T-cell (primary cell): ENCODE measurements around the gene CADM2. TPM values are rescaled to one million over a fixed set of nuclear protein-coding genes. Genes with fewer than 3 reads are reported as not detected.

ENCODE experiments used
- ATAC-seq, 4 experiments: fragments of 200-7000 bp in 3 of 4; fragments of 150-1000 bp in 1 of 4; cut with Tn5 transposase; replicated peaks in 1 of 4; 1 replicate in 3 of 4; 2 replicates in 1 of 4; pipeline ENCODE4 v1.10.0; 2021; ENCODE audit warnings: moderate library complexity in 3 of 4, mild to moderate bottlenecking in 2 of 4, moderate number of reproducible peaks in 1 of 4
- CTCF ChIA-PET, 2 donors: fragments of 300-600 bp; sonication (Branson Sonifier 250); formaldehyde crosslinking; loops; one replicate each; lab custom pipeline; 2022; ENCODE audit warnings: antibody characterized with exemption in 2 of 2; lab: Charles Lee
- POLR2A ChIA-PET, 2 donors: fragments of 300-600 bp; sonication (Branson Sonifier 250); formaldehyde crosslinking; loops; one replicate each; lab custom pipeline; 2022; ENCODE audit warnings: antibody characterized with exemption in 2 of 2; lab: Charles Lee
- DNase-seq, 35 experiments: peaks; one replicate each; pipeline versions ENCODE4 v3.0.0 to v3.0.0-alpha.2; 2013 to 2023
- H3K27ac ChIP-seq: one replicate; pipeline ENCODE4 v1.5.1; 2013; ENCODE audit warnings: low read length
- H3K27me3 ChIP-seq, 2 experiments: replicated peaks in 1 of 2; 1 replicate in 1 of 2; 2 replicates in 1 of 2; pipeline versions ENCODE4 v1.6.1 to v1.7.0; 2013; ENCODE audit warnings: low read length in 1 of 2, mixed read lengths in 1 of 2; ENCODE audit not compliant: control insufficient read depth in 2 of 2, insufficient read depth in 2 of 2; ENCODE audit errors: extremely low read depth in 1 of 2
- H3K36me3 ChIP-seq, 2 donors: 1 replicate in 1 of 2; 2 replicates in 1 of 2; pipeline versions ENCODE4 v1.6.1 to v1.7.0; 2013; ENCODE audit warnings: low read length in 1 of 2; ENCODE audit not compliant: control insufficient read depth in 2 of 2, insufficient read depth in 1 of 2; ENCODE audit errors: extremely low read depth in 1 of 2
- H3K4me1 ChIP-seq, 2 experiments: 1 replicate in 1 of 2; 2 replicates in 1 of 2; pipeline versions ENCODE4 v1.6.1 to v1.7.0; 2013; ENCODE audit warnings: low read length in 2 of 2, mixed read lengths in 1 of 2; ENCODE audit not compliant: insufficient read depth in 2 of 2, control insufficient read depth in 1 of 2; ENCODE audit errors: extremely low read depth in 1 of 2
- H3K4me3 ChIP-seq, 2 donors: 1 replicate in 1 of 2; 2 replicates in 1 of 2; pipeline versions ENCODE4 v1.5.1 to v1.7.0; 2013; ENCODE audit warnings: mild to moderate bottlenecking in 2 of 2, low read length in 1 of 2, moderate library complexity in 1 of 2; ENCODE audit not compliant: control insufficient read depth in 1 of 2; ENCODE audit errors: extremely low read depth in 1 of 2
- H3K9me3 ChIP-seq: 2 replicates; pipeline ENCODE4 v1.7.0; 2013
- H3K27ac Mint-ChIP-seq, 2 donors: one replicate each; pipeline ENCODE4 v1.8.0; 2020 to 2021; ENCODE audit warnings: mild to moderate bottlenecking in 2 of 2, mixed read lengths in 2 of 2
- H3K27me3 Mint-ChIP-seq, 2 donors: one replicate each; pipeline ENCODE4 v1.8.0; 2021 to 2022; ENCODE audit warnings: mixed read lengths in 2 of 2
- H3K36me3 Mint-ChIP-seq: one replicate; pipeline ENCODE4 v1.8.0; 2021; ENCODE audit warnings: mixed read lengths
- H3K4me1 Mint-ChIP-seq, 3 donors: one replicate each; pipeline ENCODE4 v1.8.0; 2020 to 2022; ENCODE audit warnings: mixed read lengths in 3 of 3, mild to moderate bottlenecking in 1 of 3
- H3K4me3 Mint-ChIP-seq, 3 donors: one replicate each; pipeline ENCODE4 v1.8.0; 2020 to 2022; ENCODE audit warnings: mild to moderate bottlenecking in 3 of 3, mixed read lengths in 3 of 3, moderate library complexity in 3 of 3
- H3K9me3 Mint-ChIP-seq, 3 donors: one replicate each; pipeline ENCODE4 v1.8.0; 2020 to 2022; ENCODE audit warnings: mixed read lengths in 3 of 3
- WGBS: methylation state at CpG from one replicate; pipeline ENCODE4 v1.1.5; 2013; ENCODE audit warnings: missing lambda C conversion rate; ENCODE audit not compliant: insufficient coverage; 5-methylcytosine and 5-hydroxymethylcytosine counted together
- total RNA-seq, 35 experiments: library from RNA in 6 of 35; stranded (reverse) in 6 of 35; fragments of 120-200 nt in 1 of 35; gene quantifications; one replicate each; pipeline versions ENCODE4 v1.2.1 to v1.2.4 and lab custom pipeline; 2013 to 2026

The CADM2 gene
- total RNA-seq, 5 donors from 2014 or later (not counting 1 experiment from before 2014, with no cell fraction given): 0.23 to 0.25 TPM; not detected in 3

DNA sequence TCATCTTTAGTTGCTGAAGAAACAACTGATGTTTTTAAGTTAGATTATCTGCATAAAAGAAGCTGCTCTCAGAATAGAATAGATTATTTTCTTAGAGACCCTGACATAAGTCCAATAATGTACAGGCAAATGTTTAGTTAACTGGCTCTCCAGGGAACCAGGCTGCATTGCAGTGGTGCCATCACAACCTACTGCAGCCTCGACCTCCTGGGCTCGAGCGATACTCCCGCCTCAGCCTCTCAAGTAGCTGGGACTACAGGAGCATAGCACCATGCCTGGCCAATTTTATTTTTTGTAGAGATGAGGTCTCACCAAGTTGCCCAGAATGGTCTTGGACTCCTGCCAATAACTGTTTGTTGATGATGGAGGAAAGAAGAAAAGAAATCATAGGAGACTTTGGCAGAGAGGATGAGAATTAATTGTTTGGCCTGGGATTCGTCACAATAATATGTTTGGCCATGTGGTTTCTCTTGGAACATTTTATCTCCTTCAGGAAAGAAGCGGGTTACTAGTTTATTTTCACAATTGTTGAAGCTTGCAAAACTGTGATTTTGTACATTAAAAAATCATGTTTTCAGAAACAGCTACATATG, 429.2 kb downstream of the CADM2 start:
- Histone ChIP-seq H3K36me3 (no peaks in the 10 kb centered on the region), H3K9me3 (no peaks in the 10 kb centered on the region), H3K27ac (no peak overlapping the region), H3K27me3 (no peaks in the 10 kb centered on the region), H3K4me3 (no peak overlapping the region), H3K4me1 (no peaks in the 10 kb centered on the region)
- ATAC-seq (no peak), DNase-seq (no peak)
- H3K4me1 Mint-ChIP-seq: no peaks in the 10 kb centered on the region
- no peaks in the 10 kb centered on the region for H3K36me3 Mint-ChIP-seq
- CTCF ChIA-PET: no interaction called here
- no peak overlapping the region for H3K27ac Mint-ChIP-seq
- no peaks in the 10 kb centered on the region for H3K27me3 Mint-ChIP-seq
- peaks cover 6 to 20% (median 13%) of the 10 kb centered on the region in 3 donors for H3K9me3 Mint-ChIP-seq
- WGBS: 100% methylated on average over 1 of the region's 6 CpGs
- POLR2A ChIA-PET: no interaction called here
- no peak overlapping the region for H3K4me3 Mint-ChIP-seq

DNA sequence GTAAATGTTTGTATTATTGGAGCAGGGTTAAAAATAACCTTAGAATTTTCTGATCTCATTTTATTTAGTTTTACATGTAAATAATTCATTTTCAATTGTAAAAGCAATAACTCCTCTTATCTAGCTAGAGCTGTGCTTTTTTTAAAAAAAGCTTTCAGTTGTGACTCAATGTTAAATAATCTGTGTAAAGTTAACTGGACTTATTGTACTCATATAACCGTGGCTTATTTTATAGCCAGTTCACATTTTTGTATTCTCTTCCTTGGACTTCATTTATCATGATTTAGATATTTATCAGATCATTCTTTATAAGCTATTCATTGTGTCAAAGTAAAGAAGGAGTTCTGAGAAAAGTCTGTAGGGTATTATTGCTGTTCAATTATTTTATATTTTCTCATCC, 435.6 kb downstream of the CADM2 start:
- no CpG with 5 or more reads among the region's 1 CpG for WGBS
- POLR2A ChIA-PET: no interaction called here
- H3K4me1 ChIP-seq: no peaks in the 10 kb centered on the region
- no peak overlapping the region for H3K27ac Mint-ChIP-seq
- no peaks in the 10 kb centered on the region for H3K27me3 Mint-ChIP-seq
- no peaks in the 10 kb centered on the region for H3K36me3 ChIP-seq
- H3K4me1 Mint-ChIP-seq: no peaks in the 10 kb centered on the region
- no peak overlapping the region for H3K27ac ChIP-seq
- CTCF ChIA-PET: no interaction called here
- no peaks in the 10 kb centered on the region for H3K9me3 ChIP-seq
- H3K9me3 Mint-ChIP-seq: peaks cover 9 to 19% (median 15%) of the 10 kb centered on the region in 3 donors
- no peak overlapping the region for H3K4me3 ChIP-seq
- no peak for DNase-seq
- H3K4me3 Mint-ChIP-seq: no peak overlapping the region
- ATAC-seq: no peak
- no peaks in the 10 kb centered on the region for H3K27me3 ChIP-seq
- no peaks in the 10 kb centered on the region for H3K36me3 Mint-ChIP-seq

DNA sequence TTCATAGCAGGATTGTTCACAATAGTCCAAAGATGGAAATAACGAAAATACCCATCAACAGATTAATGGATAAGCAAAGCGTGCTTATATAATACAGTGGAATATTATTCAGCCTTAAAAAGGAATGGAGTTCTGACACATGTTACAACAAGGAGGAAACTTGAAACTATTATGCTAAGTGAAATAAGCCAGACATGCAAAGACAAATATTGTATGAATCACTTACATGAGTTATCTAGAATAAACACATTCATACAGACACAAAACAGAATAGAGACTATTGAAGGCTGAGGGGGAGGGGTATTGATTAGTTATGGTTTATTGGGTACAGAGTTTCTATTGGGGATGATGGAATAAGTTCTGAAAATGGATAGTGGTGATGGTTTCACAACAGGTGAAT, 438.6 kb downstream of the CADM2 start:
- no peak overlapping the region for H3K27ac Mint-ChIP-seq
- Histone ChIP-seq H3K27me3 (no peaks in the 10 kb centered on the region), H3K27ac (no peak overlapping the region), H3K4me1 (no peaks in the 10 kb centered on the region), H3K4me3 (no peak overlapping the region), H3K36me3 (no peaks in the 10 kb centered on the region), H3K9me3 (no peaks in the 10 kb centered on the region)
- ChIA-PET CTCF (no interaction called here), POLR2A (no interaction called here)
- peaks cover 9 to 11% (median 10%) of the 10 kb centered on the region in 3 donors for H3K9me3 Mint-ChIP-seq
- WGBS: no CpG with 5 or more reads among the region's 2 CpGs
- H3K36me3 Mint-ChIP-seq: no peaks in the 10 kb centered on the region
- no peaks in the 10 kb centered on the region for H3K27me3 Mint-ChIP-seq
- ATAC-seq (no peak), DNase-seq (no peak)
- no peaks in the 10 kb centered on the region for H3K4me1 Mint-ChIP-seq
- H3K4me3 Mint-ChIP-seq: no peak overlapping the region

DNA sequence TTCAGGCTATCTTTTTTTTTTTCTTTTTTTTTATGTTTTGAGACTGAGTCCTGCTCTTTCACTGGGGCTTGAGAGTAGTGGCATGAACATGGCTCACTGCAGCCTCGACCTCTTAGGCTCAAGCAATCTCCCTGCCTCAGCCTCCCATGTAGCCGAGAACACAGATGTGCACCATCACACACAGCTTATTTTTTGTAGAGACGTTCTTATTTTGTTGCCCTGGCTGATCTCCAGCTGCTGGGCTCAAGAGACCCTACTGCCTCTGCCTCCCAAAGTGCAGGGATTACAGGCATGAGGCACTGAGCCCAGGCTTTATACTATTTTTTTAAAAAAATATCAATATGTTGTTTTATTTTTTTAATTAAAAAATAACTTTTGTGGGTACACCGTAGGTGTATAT, 467.3 kb downstream of the CADM2 start:
- ATAC-seq (no peak), DNase-seq (no peak)
- Histone ChIP-seq H3K27ac (no peak overlapping the region), H3K36me3 (no peaks in the 10 kb centered on the region), H3K4me1 (no peaks in the 10 kb centered on the region), H3K27me3 (no peaks in the 10 kb centered on the region), H3K4me3 (no peak overlapping the region), H3K9me3 (no peaks in the 10 kb centered on the region)
- no peak overlapping the region for H3K4me3 Mint-ChIP-seq
- no peak overlapping the region for H3K27ac Mint-ChIP-seq
- no peaks in the 10 kb centered on the region for H3K36me3 Mint-ChIP-seq
- ChIA-PET CTCF (no interaction called here), POLR2A (no interaction called here)
- H3K9me3 Mint-ChIP-seq: peaks cover 0 to 4% (median 4%) of the 10 kb centered on the region in 3 donors
- WGBS: 60% methylated on average over 1 of the region's 4 CpGs
- no peaks in the 10 kb centered on the region for H3K4me1 Mint-ChIP-seq
- H3K27me3 Mint-ChIP-seq: no peaks in the 10 kb centered on the region

DNA sequence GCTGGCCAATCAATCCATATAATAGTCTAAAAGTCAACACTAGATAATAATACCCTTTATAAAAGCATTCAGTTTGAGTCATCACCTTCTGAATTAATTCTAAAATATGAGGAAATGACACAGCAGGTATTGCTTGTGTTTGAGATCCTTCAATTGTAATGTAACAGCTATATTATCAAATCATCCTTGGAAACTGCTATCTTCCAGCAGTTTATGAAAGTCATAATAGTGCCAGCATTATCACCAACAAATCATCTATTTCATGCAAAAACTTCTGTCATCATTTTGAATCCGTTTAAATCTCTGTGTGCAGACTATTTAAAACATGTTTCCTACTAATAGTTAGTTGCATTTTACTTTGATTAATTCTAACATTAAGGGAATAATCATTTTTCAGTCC, 468.7 kb downstream of the CADM2 start:
- no peak for DNase-seq
- ChIA-PET POLR2A (no interaction called here), CTCF (no interaction called here)
- H3K9me3 Mint-ChIP-seq: peaks cover 4 to 10% (median 9%) of the 10 kb centered on the region in 3 donors
- no peaks in the 10 kb centered on the region for H3K9me3 ChIP-seq
- H3K4me1 ChIP-seq: no peaks in the 10 kb centered on the region
- H3K4me1 Mint-ChIP-seq: no peaks in the 10 kb centered on the region
- no peak for ATAC-seq
- H3K27ac Mint-ChIP-seq: no peak overlapping the region
- H3K27me3 Mint-ChIP-seq: no peaks in the 10 kb centered on the region
- no peak overlapping the region for H3K27ac ChIP-seq
- no peaks in the 10 kb centered on the region for H3K36me3 Mint-ChIP-seq
- no CpG with 5 or more reads among the region's 1 CpG for WGBS
- H3K4me3 Mint-ChIP-seq: no peak overlapping the region
- no peaks in the 10 kb centered on the region for H3K27me3 ChIP-seq
- no peak overlapping the region for H3K4me3 ChIP-seq
- no peaks in the 10 kb centered on the region for H3K36me3 ChIP-seq

DNA sequence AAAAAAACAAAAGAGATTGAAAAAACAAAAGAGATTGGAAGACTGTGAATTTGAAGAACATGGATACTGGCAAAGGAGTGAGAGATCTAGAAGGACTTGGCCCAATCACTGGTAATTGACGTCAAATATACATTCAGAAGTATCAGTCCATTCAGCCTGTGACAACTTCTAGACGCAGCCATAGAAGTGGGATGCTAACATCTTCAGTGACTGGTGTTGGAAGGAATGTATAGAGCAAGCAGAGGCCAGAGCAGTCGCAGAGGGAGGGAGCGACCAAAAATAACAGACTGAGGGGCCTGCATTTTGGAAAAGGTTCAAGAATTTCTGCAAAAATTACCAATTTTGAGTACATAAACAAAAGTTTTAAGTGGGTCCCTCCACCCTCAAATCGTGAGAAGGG, 473.3 kb downstream of the CADM2 start:
- Mint-ChIP-seq H3K4me1 (no peaks in the 10 kb centered on the region), H3K4me3 (no peak overlapping the region), H3K27me3 (no peaks in the 10 kb centered on the region), H3K27ac (no peak overlapping the region), H3K36me3 (no peaks in the 10 kb centered on the region), H3K9me3 (peaks cover 12 to 18% (median 16%) of the 10 kb centered on the region in 3 donors)
- H3K4me1 ChIP-seq: no peaks in the 10 kb centered on the region
- H3K36me3 ChIP-seq: no peaks in the 10 kb centered on the region
- H3K4me3 ChIP-seq: no peak overlapping the region
- DNase-seq (no peak), ATAC-seq (no peak)
- H3K27ac ChIP-seq: no peak overlapping the region
- ChIA-PET CTCF (no interaction called here), POLR2A (no interaction called here)
- no peaks in the 10 kb centered on the region for H3K9me3 ChIP-seq
- no peaks in the 10 kb centered on the region for H3K27me3 ChIP-seq
- 67% methylated on average over 1 of the region's 5 CpGs for WGBS

DNA sequence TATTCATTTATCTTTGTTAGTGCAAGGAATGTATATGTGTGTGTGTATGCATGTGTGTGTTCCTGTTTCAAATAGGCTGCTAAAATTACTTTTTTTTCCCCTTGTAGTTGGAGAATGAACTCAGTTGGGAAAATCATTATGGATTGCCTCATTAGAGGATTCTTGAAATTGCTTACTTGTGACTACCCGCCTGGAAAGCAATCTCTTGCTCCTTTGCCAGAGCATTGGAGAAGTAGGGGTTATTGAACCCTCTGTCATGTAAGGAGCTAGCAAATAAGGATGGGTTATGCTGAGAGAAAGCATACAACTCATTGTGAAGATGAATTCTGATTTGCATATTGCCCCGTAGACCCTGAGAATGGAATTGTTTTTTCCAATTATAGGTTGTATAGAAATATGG, 474.5 kb downstream of the CADM2 start:
- ATAC-seq (no peak), DNase-seq (no peak)
- Mint-ChIP-seq H3K27ac (no peak overlapping the region), H3K9me3 (peaks cover 12 to 20% (median 16%) of the 10 kb centered on the region in 3 donors), H3K4me1 (no peaks in the 10 kb centered on the region), H3K4me3 (no peak overlapping the region), H3K36me3 (no peaks in the 10 kb centered on the region), H3K27me3 (no peaks in the 10 kb centered on the region)
- no peak overlapping the region for H3K27ac ChIP-seq
- no peaks in the 10 kb centered on the region for H3K4me1 ChIP-seq
- POLR2A ChIA-PET: no interaction called here
- WGBS: 100% methylated on average over 1 of the region's 2 CpGs
- no peaks in the 10 kb centered on the region for H3K27me3 ChIP-seq
- no peaks in the 10 kb centered on the region for H3K36me3 ChIP-seq
- H3K9me3 ChIP-seq: no peaks in the 10 kb centered on the region
- CTCF ChIA-PET: no interaction called here
- no peak overlapping the region for H3K4me3 ChIP-seq
